Stimulated activated CD4-positive, alpha-beta T cell treated with anti-CD3 and anti-CD28 coated beads, Interleukin-1b, Interleukin-23, amount 100 ng/mL, for 24 hours (primary cell): ENCODE measurements around the gene E2F1.
"Not testable (repeated sequence)": the region's sequence is repeated elsewhere in the genome, so short reads cannot be mapped to it uniquely, and the experiment has no call there.

Experiments used
- DNase-seq, 4 experiments: peaks; one replicate each; pipeline ENCODE4 v3.0.0-alpha.2; 2020; ENCODE audit warnings: low read depth in 4 of 4, low spot score in 1 of 4

Gene E2F1

DNA sequence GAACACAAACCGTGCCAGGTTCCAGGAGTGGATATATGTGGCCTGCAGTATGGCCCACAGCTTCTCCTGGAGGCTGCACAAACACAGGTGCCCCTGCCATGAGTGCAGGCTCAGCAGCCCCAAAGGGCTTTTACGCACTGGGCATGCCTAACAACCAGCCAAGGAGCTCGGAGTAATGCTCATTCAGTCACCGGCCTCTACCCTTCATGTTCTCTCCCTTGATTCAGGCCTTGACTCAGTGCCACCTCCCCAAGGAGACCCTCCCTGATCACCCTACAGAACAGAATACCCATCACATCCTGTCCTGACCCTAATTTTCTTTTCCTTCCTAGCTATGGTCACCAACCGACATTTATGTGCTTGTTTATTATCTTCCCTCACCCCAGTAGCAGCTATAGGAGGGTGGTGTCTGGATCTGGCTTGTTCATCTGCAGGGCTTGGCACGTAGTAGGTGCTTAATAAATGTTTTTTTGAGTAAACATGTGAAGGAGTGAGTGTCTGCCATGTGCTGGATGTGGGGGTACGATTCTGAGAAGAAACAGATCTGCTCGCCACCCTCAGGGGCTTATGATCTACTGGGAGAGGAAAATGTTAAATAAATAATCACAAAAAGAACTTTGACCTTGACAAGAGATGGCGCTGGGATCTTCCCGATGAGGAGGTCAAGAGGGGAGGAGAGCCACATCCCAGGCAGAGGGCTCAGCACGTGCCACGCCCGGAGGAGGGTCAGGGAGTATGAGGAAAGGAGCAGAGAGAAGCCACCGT is 24.7 kb upstream of the E2F1 start:
- DNase-seq: no peak

DNA sequence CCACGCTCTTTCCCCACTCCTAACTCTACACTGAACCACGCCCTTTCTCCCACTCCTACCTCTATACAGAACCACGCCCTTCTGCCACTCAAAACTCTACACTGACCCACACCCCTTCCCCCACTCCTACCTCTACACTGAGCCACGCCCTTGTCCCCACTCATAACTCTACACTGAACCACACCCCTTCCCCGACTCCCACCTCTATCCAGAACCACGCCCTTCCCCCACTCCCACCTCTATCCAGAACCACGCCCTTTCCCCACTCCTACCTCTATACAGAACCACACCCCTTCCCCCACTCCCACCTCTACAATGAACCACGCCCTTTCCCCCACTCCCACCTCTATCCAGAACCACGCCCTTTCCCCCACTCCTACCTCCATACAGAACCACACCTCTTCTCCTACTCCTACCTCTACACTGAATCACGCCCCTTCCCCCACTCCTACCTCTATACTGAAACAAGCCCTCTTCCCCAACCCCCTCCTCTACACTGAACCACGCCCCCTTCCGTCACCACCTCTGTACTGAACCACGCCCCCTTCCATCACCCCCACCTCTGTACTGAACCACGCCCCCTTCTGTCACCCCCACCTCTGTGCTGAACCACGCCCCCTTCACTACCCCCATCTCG is 23.8 kb upstream of the E2F1 start:
- DNase-seq: no peak

DNA sequence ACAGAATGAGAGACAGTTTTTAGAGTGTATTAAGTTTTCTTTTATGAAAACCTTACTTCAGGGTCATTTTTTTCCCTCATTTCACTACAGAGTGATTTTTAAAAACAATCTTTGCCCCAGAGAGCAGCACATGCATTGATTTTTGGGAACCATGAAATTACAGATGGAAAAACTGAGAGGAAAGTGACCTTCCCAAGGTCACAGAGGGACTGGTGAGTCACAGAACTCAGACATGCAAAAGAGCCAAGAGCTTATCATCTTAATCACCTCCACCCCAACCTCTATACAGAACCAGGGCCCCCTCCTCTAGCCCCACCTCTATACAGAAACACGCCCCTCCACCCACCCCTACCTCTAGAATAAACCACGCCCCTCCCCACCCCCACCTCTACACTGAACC is 23.2 kb upstream of the E2F1 start:
- no peak for DNase-seq

DNA sequence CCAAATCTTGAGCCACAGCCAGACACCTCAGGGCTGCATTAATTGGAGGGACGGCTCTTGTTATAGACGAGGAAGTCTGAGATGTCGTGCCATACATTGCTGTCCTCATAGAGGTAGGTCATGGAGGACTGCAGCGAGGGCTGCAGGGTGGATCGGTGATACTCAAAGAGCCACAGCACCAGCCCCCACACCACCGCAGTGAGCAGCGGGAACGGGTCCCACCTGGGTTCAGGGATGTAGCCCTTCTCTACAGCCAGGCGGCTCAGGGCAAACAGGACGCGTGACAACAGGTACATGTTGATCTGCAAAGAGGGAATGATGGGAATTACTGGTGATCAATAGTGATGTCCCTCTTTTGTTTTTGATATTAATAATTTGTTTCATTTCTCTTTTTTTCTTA is 21.5 kb upstream of the E2F1 start:
- DNase-seq: no peak

DNA sequence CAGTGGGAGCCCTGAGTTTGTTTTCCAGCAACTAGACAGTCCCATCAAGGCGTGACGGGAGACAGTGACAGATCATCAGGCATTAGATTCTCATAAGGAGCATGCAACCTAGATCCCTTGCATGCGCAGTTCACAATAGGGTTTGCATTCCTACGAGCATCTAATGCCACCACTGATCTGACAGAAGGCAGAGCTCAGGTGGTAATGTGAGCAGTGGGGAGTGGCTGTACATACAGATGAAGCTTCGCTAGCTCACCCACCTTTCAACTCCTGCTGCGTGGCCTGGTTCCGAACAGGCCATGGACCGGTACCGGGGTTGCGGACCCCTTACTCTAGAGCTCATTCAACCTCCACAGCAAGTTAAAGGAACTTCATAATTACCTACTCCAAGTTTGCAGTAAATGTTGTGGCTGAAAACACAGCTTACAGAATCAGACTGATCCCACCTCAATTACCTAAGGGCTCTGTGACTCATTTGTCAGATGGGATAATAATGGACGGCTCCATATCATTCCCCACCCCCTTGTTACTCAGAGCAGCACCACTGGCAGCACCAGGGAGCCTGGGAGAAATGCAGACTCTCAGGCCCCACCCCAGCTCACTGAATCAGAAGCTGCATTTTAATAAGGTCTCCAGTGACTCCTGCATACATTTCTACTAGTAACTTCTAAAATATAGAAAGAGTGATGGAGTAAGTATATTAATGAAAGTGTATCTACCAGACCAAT is 18.2 kb upstream of the E2F1 start:
- no peak for DNase-seq

DNA sequence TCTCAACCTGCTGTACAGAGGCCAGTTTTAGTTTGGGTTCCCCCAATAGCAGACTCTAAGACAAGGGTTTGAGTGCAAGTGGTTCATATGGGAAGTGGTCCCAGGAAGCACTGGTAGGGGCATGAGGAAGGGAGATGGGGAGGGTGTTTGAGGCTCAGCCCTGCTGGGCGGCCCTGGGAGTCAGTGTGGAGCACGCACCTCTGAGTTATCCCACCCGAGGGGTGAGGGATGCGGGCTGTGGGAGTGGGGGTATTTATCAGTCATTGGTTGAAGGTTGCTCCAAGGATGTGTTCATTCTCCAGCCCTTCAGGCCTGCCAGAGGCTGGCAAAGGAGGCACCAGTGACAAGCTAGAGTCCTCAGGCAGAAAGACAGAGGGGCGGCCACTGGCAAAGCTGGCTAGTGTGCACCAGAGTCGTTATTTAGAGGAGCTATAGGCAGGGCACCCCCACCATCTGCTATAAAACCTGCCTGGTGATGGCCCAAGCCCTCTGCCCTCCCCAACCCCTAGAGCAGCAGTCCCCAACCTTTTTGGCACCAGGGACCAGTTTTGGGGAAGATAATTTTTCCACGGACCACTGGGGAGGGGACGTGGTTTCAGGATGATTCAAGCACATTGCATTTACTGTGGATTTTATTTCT is 17.4 kb upstream of the E2F1 start:
- no peak for DNase-seq

DNA sequence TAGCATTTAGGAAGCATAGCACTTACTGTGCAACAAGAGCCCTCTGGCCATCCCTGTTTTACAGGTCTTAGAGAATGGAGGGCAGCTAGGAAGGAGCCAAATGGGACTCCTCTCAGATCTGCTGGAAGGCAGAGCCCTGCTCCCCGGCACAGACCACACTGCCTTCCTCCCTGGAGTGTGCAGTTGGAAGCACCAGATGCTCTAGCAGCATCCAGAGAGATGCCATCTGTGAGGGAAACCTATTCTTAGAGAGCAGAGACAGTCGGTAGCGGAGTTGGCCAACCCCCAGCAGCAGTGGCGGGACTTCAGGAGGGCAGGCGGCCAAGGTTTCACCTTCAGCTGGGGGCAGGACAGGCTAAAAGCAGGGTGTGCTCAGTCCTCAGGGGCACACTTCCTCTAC is 16.7 kb upstream of the E2F1 start:
- DNase-seq: no peak

DNA sequence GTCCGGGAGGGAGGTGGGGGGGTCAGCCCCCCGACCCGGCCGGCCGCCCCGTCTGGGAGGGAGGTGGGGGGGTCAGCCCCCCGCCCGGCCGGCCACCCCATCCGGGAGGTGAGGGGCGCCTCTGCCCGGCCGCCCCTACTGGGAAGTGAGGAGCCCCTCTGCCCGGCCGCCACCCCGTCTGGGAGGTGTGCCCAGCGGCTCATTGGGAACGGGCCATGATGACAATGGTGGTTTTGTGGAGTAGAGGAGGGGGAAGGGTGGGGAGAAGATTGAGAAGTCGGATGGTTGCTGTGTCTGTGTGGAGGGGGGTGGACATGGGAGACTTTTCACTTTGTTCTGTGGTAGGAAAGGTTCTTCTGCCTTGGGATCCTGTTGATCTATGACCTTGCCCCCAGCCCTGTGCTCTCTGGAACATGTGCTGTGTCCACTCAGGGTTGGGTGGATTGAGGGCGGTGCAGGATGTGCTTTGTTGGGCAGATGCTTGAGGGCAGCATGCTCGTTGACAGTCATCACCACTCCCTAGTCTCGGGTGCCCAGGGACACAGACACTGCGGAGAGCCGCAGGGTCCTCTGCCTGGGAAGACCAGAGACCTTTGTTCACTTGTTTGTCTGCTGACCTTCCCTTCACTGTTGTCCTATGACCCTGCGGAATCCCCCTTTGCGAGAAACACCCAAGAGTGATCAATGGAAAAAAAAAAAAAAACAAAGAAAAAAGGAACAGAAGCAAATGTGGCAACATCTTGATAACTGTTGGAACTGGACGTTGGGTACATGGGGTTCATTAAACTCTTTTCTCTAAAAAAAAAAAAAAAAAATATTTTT is 15.7 kb upstream of the E2F1 start:
- DNase-seq: no peak

DNA sequence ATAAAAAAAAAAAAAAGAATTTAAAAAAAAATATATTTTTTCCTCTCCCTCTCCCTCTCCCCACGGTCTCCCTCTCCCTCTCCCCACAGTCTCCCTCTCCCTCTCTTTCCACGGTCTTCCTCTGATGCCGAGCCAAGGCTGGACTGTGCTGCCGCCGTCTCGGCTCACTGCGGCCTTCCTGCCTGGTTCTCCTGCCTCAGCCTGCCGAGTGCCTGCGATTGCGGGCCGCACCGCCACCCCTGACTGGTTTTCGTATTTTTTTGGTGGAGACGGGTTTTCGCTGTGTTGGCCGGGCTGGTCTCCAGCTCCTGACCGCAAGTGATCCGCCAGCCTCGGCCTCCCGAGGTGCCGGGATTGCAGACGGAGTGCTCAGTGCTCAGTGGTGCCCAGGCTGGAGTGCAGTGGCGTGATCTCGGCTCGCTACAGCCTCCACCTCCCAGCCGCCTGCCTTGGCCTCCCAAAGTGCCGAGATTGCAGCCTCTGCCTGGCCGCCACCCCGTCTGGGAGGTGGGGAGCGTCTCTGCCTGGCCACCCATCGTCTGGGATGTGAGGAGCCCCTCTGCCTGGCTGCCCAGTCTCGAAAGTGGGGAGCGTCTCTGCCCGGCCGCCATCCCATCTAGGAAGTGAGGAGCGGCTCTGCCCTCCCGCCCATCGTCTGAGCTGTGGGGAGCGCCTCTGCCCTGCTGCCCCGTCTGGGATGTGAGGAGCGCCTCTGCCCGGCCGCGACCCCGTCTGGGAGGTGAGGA is 14.7 kb upstream of the E2F1 start:
- not testable (repeated sequence) for DNase-seq

DNA sequence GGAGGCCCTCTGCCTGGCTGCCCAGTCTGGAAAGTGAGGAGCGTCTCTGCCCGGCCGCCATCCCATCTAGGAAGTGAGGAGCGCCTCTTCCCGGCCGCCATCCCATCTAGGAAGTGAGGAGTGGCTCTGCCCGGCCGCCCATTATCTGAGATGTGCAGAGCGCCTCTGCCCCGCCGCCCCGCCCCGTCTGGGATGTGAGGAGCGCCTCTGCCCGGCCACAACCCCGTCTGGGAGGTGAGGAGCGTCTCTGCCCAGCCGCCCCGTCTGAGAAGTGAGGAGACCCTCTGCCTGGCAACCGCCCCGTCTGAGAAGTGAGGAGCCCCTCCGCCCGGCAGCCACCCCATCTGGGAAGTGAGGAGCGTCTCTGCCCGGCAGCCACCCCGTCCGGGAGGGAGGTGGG is 12.8 kb upstream of the E2F1 start:
- not testable (repeated sequence) for DNase-seq

DNA sequence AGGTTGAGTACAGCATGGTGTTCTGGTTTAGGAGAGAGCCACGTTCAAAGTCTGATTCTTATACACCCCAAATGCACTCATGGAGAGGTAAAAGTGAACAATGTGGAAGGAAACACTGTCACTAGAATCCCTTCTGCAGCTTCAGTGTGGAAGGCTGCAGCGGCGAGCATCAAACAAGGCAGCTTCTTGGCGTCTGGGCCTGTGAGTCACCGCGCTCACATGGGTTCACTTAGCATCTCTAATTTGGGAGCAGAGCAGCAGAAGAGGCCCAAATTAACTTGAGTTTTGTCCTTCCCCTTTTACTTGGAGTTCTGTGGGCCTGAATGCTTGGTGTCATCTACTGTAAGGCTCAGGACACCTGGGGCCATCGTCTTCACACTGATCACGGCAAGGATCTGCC is 10.9 kb upstream of the E2F1 start:
- no peak for DNase-seq

DNA sequence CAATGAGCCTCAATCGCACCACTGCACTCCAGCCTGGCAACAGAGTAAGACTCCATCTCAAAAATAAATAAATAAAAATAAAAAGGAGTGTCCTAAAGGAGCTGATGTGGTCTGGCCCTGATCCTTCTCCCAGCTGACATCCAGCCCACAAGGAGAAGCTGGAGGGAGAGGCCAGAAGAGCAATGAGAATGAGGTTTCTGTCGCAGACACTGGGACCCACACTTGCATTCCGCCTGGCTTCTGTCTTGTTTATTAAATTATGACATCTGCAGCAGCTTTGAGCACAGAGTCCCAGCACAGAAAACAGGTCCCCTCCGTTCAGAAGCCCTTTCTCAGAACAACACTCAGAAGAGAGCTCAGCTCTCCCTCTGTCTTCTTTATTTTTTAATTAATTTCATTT is 10.3 kb upstream of the E2F1 start:
- no peak for DNase-seq

DNA sequence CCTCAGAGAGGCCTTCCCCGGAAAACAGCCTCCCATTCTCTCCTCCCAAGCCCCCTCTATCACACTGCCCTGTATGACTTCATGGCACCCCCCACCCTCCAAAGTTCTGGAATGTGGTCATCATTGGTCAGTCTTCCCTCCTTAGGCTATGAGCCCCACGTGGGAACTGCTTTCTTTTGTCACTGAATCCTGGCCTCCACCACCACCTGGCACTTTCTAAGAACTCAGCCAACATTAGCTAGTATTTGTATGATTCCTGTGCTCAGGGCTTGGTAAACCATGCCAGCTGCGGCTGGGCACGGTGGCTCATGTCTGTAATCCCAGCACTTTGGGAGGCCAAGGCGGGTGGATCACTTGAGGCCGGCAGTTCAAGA is 8.4 kb upstream of the E2F1 start:
- DNase-seq: no peak

DNA sequence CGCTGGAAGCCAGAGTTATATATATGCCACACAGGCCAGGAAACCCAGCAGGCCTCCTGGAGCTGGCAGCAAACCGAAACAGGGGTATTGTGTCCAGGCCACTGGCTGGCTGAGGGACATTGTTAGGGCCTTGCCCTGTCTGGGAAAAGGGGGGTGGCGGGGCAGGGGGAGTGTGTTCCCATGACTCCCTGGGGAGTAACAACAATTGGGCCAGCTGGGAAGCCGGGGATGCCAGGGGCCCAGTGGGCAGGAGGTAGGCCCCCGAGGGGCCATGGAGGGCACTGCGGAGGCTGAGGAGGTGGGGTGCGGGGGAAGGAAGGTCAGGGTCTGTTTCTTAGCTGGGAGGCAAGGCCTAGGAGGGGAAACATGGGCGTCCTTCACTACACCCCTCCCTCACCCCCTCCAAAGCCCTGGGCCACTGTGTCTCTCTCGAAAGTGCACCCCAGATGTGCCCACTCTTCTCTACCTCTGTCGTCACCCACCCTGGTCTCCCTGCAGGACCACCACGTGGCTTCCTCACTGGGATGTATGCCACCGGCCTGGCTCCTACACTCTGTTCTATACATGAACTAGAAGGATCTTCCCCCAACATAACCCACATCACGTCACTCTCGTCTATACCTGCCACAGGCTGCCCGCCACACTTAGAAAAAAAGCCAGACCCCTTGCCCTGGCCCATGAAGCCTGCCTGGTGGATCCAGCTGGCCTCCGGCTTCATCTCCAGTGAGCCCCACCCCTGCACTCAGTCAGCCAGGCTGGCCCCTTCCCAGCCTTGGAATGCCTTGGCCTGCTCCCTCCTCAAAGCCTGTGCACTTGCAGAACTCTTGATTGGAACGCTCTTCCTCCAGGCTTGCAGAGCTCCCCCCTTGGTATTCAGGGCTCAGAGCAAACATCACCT is 7.8 kb upstream of the E2F1 start:
- DNase-seq: no peak

DNA sequence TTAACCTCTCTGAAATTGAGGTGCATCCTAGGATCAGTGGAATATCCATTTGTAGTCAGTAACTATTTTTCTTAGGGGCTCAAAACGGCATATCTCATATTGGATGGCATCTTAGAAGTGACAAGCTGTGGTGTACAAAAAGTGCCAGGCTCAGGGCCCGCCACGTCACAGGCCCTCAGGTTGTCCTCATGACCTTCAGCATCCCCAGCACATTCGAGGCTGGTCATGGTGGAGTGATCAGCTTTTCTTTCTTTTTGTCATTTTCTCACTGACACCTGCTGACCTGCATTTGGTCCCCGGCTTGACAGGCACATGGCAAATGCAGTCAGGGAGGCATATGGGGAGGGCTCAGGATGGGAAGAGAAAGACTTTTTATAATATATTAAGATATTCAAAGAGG is 7.1 kb upstream of the E2F1 start:
- DNase-seq: no peak

DNA sequence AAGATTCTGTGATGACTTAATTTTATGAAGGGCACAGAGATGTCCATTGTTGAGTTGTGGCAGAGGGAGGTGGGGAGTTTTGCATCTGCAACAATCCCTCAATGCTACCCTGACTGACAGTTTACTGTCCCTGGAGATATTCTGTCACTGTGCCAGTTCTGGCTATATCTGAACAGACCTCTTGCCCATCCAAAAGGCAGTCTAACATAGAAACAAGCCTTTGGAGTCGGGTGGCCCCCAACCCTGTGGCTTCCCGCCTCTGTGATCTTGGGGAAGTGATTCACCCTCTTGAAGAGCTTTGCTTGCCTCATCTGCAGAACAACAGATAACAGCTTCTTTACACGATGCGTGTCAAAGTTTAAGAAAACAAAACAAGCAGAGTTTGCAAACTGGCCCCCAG is 3.8 kb upstream of the E2F1 start:
- DNase-seq: peak in 2 of 4 experiments; percentile 28 to 36

DNA sequence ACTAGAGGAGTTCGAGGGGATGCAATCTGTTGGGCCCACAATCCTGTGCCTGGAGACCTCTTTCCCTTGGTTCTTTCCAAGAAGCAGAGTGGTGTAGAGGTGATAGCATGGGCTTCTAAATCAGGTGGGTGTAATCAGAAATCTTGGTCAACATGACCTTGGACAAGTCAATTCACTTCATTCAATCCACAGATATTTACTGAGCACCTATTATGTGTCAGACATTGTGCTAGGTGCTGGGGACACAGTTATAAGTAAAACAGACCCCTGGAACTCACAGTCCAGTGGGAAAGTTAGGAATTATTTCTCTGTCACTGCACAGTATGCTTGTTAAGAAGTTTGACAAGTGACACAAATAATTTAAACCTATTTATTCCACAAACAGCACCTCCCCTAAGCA is 3.3 kb upstream of the E2F1 start:
- no peak for DNase-seq

DNA sequence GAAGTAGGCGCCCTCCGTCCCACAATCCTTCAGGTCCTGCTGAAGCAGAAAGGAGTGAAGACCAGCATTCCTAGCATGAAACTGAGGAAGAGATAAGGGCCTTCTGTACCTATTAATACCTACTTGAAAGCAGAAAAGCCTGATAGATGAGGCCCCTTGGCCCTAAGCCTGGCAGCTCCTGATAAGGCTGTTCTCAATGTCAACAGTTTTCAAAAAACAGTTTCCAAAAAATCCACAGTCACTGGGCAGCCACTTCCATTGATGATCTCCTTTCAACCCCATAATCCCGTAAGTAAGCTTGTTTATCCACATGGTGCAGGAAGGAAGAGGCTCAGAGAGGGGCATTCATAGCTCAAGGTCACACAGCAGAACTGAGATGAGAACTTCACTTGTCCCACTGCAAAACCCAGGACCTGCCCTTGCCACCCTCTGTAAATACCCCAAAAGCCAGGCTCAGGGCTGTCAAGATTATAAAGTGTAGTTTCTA is 2.8 kb upstream of the E2F1 start:
- DNase-seq: no peak
